Spleen (tissue), 7 donors: Measurements from ENCODE around the gene NT5DC4.

Experiments used
- POLR2A ChIP-seq, 3 donors: fragments of 450-650 bp; IDR thresholded peaks; one replicate each; pipeline ENCODE4 v1.5.1; 2017; ENCODE audit warnings: antibody characterized with exemption in 3 of 3, mild to moderate bottlenecking in 1 of 3
- POLR2AphosphoS5 ChIP-seq, 3 donors: sonication (generic); formaldehyde crosslinking; IDR thresholded peaks; one replicate each; pipeline ENCODE4 v1.5.1; 2017; ENCODE audit warnings: antibody characterized with exemption in 3 of 3
- TF ChIP-seq, protein P1 (sequence below), 11 experiments: fragments of 200-600 bp in 7 of 11; fragments of 450-650 bp in 4 of 11; sonication (generic) in 4 of 11; IDR thresholded peaks in 8 of 11; conservative IDR thresholded peaks in 3 of 11; 1 replicate in 7 of 11; 2 replicates in 4 of 11; pipeline versions ENCODE4 v1.4.0 to v1.8.0; 2016 to 2021; ENCODE audit warnings: antibody characterized with exemption in 11 of 11, inconsistent platforms in 4 of 11, mild to moderate bottlenecking in 1 of 11
- donor health status: DM: no; HTN: no; CAD: no; lungs with moderate emphysema.
- donor health status: DM: no; HTN: no; CAD: no.
- donor health status: DM: no; HTN: no; CAD: no.

- TF ChIP-seq POLR2A (IDR thresholded peaks at IDR 0.05) = no peak
- TF ChIP-seq, protein P1, sequence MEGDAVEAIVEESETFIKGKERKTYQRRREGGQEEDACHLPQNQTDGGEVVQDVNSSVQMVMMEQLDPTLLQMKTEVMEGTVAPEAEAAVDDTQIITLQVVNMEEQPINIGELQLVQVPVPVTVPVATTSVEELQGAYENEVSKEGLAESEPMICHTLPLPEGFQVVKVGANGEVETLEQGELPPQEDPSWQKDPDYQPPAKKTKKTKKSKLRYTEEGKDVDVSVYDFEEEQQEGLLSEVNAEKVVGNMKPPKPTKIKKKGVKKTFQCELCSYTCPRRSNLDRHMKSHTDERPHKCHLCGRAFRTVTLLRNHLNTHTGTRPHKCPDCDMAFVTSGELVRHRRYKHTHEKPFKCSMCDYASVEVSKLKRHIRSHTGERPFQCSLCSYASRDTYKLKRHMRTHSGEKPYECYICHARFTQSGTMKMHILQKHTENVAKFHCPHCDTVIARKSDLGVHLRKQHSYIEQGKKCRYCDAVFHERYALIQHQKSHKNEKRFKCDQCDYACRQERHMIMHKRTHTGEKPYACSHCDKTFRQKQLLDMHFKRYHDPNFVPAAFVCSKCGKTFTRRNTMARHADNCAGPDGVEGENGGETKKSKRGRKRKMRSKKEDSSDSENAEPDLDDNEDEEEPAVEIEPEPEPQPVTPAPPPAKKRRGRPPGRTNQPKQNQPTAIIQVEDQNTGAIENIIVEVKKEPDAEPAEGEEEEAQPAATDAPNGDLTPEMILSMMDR (IDR thresholded peaks at IDR 0.05 in 8 of 11, conservative IDR thresholded peaks at IDR 0.05 in 3 of 11) = no peak
- TF ChIP-seq POLR2AphosphoS5 (IDR thresholded peaks at IDR 0.05) = no peak
These were observed 7.3 kb upstream of the NT5DC4 start for GRCh38 chr2:112713585-112713925.
